Measurements from ENCODE around the gene SLC39A11.

SLC39A11 gene

GRCh38 chr17:73042809-73043685, 49.4 kb downstream of the SLC39A11 start:
- no peak for DNase-seq

GRCh38 chr17:73042225-73042624, 50.3 kb downstream of the SLC39A11 start:
- no peak for DNase-seq

GRCh38 chr17:73039282-73039681, 53.2 kb downstream of the SLC39A11 start:
- no peak for DNase-seq

- DNase-seq, result no peak
Observed at GRCh38 chr17:73031472-73031871, 61.0 kb downstream of the SLC39A11 start.

- no peak for DNase-seq
Observed at GRCh38 chr17:73030995-73031394, 61.5 kb downstream of the SLC39A11 start.

- DNase-seq, result no peak
Observed at GRCh38 chr17:73030501-73030921, 62.0 kb downstream of the SLC39A11 start.

GRCh38 chr17:73029991-73030390, 62.5 kb downstream of the SLC39A11 start:
- DNase-seq, result no peak

GRCh38 chr17:73029021-73029420, 63.5 kb downstream of the SLC39A11 start:
- no peak for DNase-seq

- no peak for DNase-seq
Observed at GRCh38 chr17:73028299-73028755, 64.2 kb downstream of the SLC39A11 start.

GRCh38 chr17:73027130-73027741, 65.3 kb downstream of the SLC39A11 start:
- DNase-seq, result no peak

GRCh38 chr17:73025041-73025560, 67.4 kb downstream of the SLC39A11 start:
- no peak for DNase-seq

- DNase-seq, result no peak
Observed at GRCh38 chr17:73023759-73024158, 68.7 kb downstream of the SLC39A11 start.

GRCh38 chr17:73022694-73023093, 69.8 kb downstream of the SLC39A11 start:
- DNase-seq, result no peak

GRCh38 chr17:73021771-73022170, 70.7 kb downstream of the SLC39A11 start:
- no peak for DNase-seq

GRCh38 chr17:73020110-73020509, 72.4 kb downstream of the SLC39A11 start:
- DNase-seq, result no peak

- no peak for DNase-seq
Observed at GRCh38 chr17:73018599-73018998, 73.9 kb downstream of the SLC39A11 start.

GRCh38 chr17:73017658-73018057, 74.8 kb downstream of the SLC39A11 start:
- DNase-seq, result no peak

GRCh38 chr17:73015722-73016276, 76.7 kb downstream of the SLC39A11 start:
- no peak for DNase-seq

- no peak for DNase-seq
Observed at GRCh38 chr17:73013816-73014663, 78.4 kb downstream of the SLC39A11 start.

- no peak for DNase-seq
Observed at GRCh38 chr17:73013301-73013700, 79.2 kb downstream of the SLC39A11 start.

GRCh38 chr17:73011016-73011486, 81.4 kb downstream of the SLC39A11 start:
- DNase-seq, result no peak

- DNase-seq, result no peak
Observed at GRCh38 chr17:73010414-73010813, 82.1 kb downstream of the SLC39A11 start.

- DNase-seq, result no peak
Observed at GRCh38 chr17:73007407-73007806, 85.1 kb downstream of the SLC39A11 start.

Data from CD4-positive, alpha-beta T cell treated with Interleukin-21 for 1 hour (primary cell).